H1 (cell line): ENCODE measurements around the gene DAZAP1.

ENCODE experiments used
- CTCF ChIP-seq, 3 experiments: IDR thresholded peaks; 1 replicate in 2 of 3; 2 replicates in 1 of 3; pipeline versions ENCODE4 v1.5.1 to v1.6.1; 2011; ENCODE audit warnings: low read length in 3 of 3, mild to moderate bottlenecking in 3 of 3, inconsistent platforms in 2 of 3, low read depth in 1 of 3, moderate library complexity in 1 of 3; ENCODE audit not compliant: insufficient read depth in 1 of 3; ENCODE audit errors: control extremely low read depth in 1 of 3
- EZH2 ChIP-seq: fragments of 200-600 bp; sonication (generic); IDR thresholded peaks from 2 replicates; pipeline ENCODE4 v1.7.1; 2012; ENCODE audit warnings: low read depth, mild to moderate bottlenecking, moderate library complexity, low read length, inconsistent platforms; ENCODE audit not compliant: severe bottlenecking
- GABPA ChIP-seq: IDR thresholded peaks from 2 replicates; pipeline ENCODE4 v1.6.1; 2011; ENCODE audit warnings: mild to moderate bottlenecking, low read length, moderate library complexity, borderline replicate concordance; ENCODE audit not compliant: insufficient read depth
- JUND ChIP-seq: IDR thresholded peaks from 2 replicates; pipeline ENCODE4 v1.6.1; 2011; ENCODE audit warnings: mild to moderate bottlenecking, improper control_type of control experiment, low read length
- POLR2A ChIP-seq, 2 experiments: IDR thresholded peaks; 1 replicate in 1 of 2; 2 replicates in 1 of 2; pipeline ENCODE4 v1.6.1; 2011; ENCODE audit warnings: low read depth in 2 of 2, low read length in 2 of 2, mild to moderate bottlenecking in 2 of 2; ENCODE audit errors: control extremely low read depth in 1 of 2
- POLR2AphosphoS5 ChIP-seq: IDR thresholded peaks from 2 replicates; pipeline ENCODE4 v1.6.1; 2011; ENCODE audit warnings: low read depth, low read length
- RFX5 ChIP-seq: IDR thresholded peaks from 2 replicates; pipeline ENCODE4 v1.6.1; 2011; ENCODE audit warnings: low read depth, low read length, improper control_type of control experiment, borderline replicate concordance
- SP1 ChIP-seq: IDR thresholded peaks from 2 replicates; pipeline ENCODE4 v1.6.1; 2011; ENCODE audit warnings: low read depth, low read length
- SRF ChIP-seq: IDR thresholded peaks from 2 replicates; pipeline ENCODE4 v1.6.1; 2011; ENCODE audit warnings: mild to moderate bottlenecking, low read depth, low read length, moderate library complexity

GRCh38 chr19:1406774-1407527, 435 bp upstream of the DAZAP1 start:
- TF ChIP-seq CTCF (IDR thresholded peaks at IDR 0.05; ENCODE audit: control extremely low read depth in 1 of 3, insufficient read depth in 1 of 3, low read depth in 1 of 3, low read length in 3 of 3), result peak; percentile 24 to 57 (median 36); a peak in 3 of 4 replicates
- TF ChIP-seq POLR2AphosphoS5, result no peak; the same call in 1 of the 2 replicates
- TF ChIP-seq JUND, result no peak
- TF ChIP-seq SP1, result peak; percentile 74; the same call in 1 of the 2 replicates
- TF ChIP-seq SRF, result no peak
- no peak for TF ChIP-seq GABPA
- TF ChIP-seq EZH2, result no peak
- TF ChIP-seq POLR2A (IDR thresholded peaks at IDR 0.05; ENCODE audit: control extremely low read depth in 1 of 2, low read depth in 2 of 2, low read length in 2 of 2), result no peak
- TF ChIP-seq RFX5, result no peak
